ENCODE measurements around the gene OR6N2.

- no peak for TF ChIP-seq CTCF (IDR thresholded peaks at IDR 0.05)
- no peak for TF ChIP-seq POLR2A (IDR thresholded peaks at IDR 0.05)
Measured at GRCh38 chr1:158814970-158815369, 34.0 kb upstream of the OR6N2 start.
